H1 (cell line): ENCODE results near the gene ALPL. TPM values are rescaled to one million over a fixed set of nuclear protein-coding genes. Genes with fewer than 3 reads are reported as not detected.

Experiments
- CTCF ChIA-PET: fragments of 300-600 bp; sonication (Branson Sonifier 250); formaldehyde crosslinking; loops from one replicate; lab custom pipeline; 2021; ENCODE audit not compliant: partially characterized antibody; lab: Charles Lee
- POLR2A ChIA-PET: fragments of 300-600 bp; sonication (Branson Sonifier 250); formaldehyde crosslinking; loops from one replicate; lab custom pipeline; 2021; ENCODE audit warnings: inconsistent platforms; ENCODE audit not compliant: partially characterized antibody; lab: Charles Lee
- DNase-seq, 2 experiments: peaks; one replicate each; pipeline versions ENCODE4 v3.0.0 to v3.0.0-alpha.2; 2010 to 2022; ENCODE audit warnings: low spot score in 2 of 2, low read depth in 1 of 2, mixed read lengths in 1 of 2
- FAIRE-seq: peaks from 2 replicates; lab custom pipeline; 2011; peaks lifted over from hg19 to GRCh38; lab: Jason Lieb, UNC
- H2AFZ ChIP-seq: 2 replicates; pipeline ENCODE4 v1.8.1; 2012; ENCODE audit warnings: low read length, inconsistent platforms
- H2AK5ac ChIP-seq: 2 replicates; pipeline ENCODE4 v1.6.1; 2013; ENCODE audit warnings: low read depth, low read length
- H2BK120ac ChIP-seq: replicated peaks from 2 replicates; pipeline ENCODE3; 2013; ENCODE audit warnings: low read depth, low read length, inconsistent platforms
- H2BK12ac ChIP-seq: 2 replicates; pipeline ENCODE4 v1.6.1; 2013; ENCODE audit warnings: low read depth, low read length
- H2BK15ac ChIP-seq: 2 replicates; pipeline ENCODE4 v1.6.1; 2013; ENCODE audit warnings: low read length
- H2BK20ac ChIP-seq: 2 replicates; pipeline ENCODE4 v1.6.1; 2013; ENCODE audit warnings: low read length
- H2BK5ac ChIP-seq: 2 replicates; pipeline ENCODE4 v1.6.1; 2013; ENCODE audit warnings: low read depth, low read length
- H3K14ac ChIP-seq: 2 replicates; pipeline ENCODE4 v1.6.1; 2013; ENCODE audit warnings: inconsistent platforms; ENCODE audit not compliant: insufficient read length
- H3K18ac ChIP-seq: 2 replicates; pipeline ENCODE4 v1.6.1; 2013; ENCODE audit warnings: low read length; ENCODE audit errors: extremely low read depth
- H3K23ac ChIP-seq: 2 replicates; pipeline ENCODE4 v1.6.1; 2013; ENCODE audit warnings: inconsistent platforms; ENCODE audit not compliant: insufficient read length
- H3K23me2 ChIP-seq: 2 replicates; pipeline ENCODE4 v1.6.1; 2013; ENCODE audit warnings: low read depth, low read length
- H3K27ac ChIP-seq: 2 replicates; pipeline ENCODE4 v1.6.1; 2011; ENCODE audit warnings: low read depth, low read length, inconsistent platforms
- H3K27me3 ChIP-seq, 4 experiments: replicated peaks in 1 of 4; 1 replicate in 1 of 4; 2 replicates in 3 of 4; pipeline versions ENCODE4 v1.6.1 to v1.8.1; 2011 to 2013; ENCODE audit warnings: low read length in 3 of 4, mild to moderate bottlenecking in 3 of 4, inconsistent platforms in 2 of 4, mixed read lengths in 2 of 4, moderate library complexity in 1 of 4; ENCODE audit not compliant: control insufficient read depth in 3 of 4, insufficient read depth in 3 of 4; ENCODE audit errors: extremely low read depth in 1 of 4
- H3K36me3 ChIP-seq, 4 experiments: 2 replicates each; pipeline versions ENCODE4 v1.6.1 to v1.8.1; 2011 to 2013; ENCODE audit warnings: mild to moderate bottlenecking in 4 of 4, low read length in 3 of 4, moderate library complexity in 2 of 4, control low read depth in 1 of 4, inconsistent platforms in 1 of 4; ENCODE audit not compliant: insufficient read depth in 4 of 4, control insufficient read depth in 2 of 4
- H3K4ac ChIP-seq: replicated peaks from 2 replicates; pipeline ENCODE3; 2013; ENCODE audit warnings: low read length, low read depth, mixed read lengths, inconsistent platforms; ENCODE audit not compliant: insufficient read length
- H3K4me1 ChIP-seq, 4 experiments: replicated peaks in 1 of 4; 1 replicate in 1 of 4; 2 replicates in 3 of 4; pipeline versions ENCODE4 v1.6.1 to v1.8.1; 2011 to 2013; ENCODE audit warnings: low read length in 3 of 4, inconsistent platforms in 2 of 4, mixed read lengths in 1 of 4; ENCODE audit not compliant: insufficient read depth in 4 of 4, control insufficient read depth in 3 of 4
- H3K4me2 ChIP-seq, 2 experiments: 2 replicates each; pipeline versions ENCODE4 v1.6.1 to v1.8.1; 2011 to 2013; ENCODE audit warnings: low read depth in 2 of 2, low read length in 2 of 2, control low read depth in 1 of 2, inconsistent platforms in 1 of 2, mild to moderate bottlenecking in 1 of 2; ENCODE audit not compliant: insufficient read depth in 1 of 2
- H3K4me3 ChIP-seq, 4 experiments: fragments of 200-600, 300-600 bp in 1 of 4; sonication (generic), shearing (Covaris generic), sonication (Bioruptor Twin) in 1 of 4; 2 replicates each; pipeline versions ENCODE4 v1.5.1 to v1.8.1; 2011 to 2016; ENCODE audit warnings: low read length in 4 of 4, low read depth in 3 of 4, control low read depth in 2 of 4, inconsistent platforms in 2 of 4, mild to moderate bottlenecking in 2 of 4, mixed read lengths in 1 of 4, moderate library complexity in 1 of 4; ENCODE audit not compliant: insufficient read depth in 2 of 4; ENCODE audit errors: extremely low read depth in 1 of 4
- H3K56ac ChIP-seq: replicated peaks from 2 replicates; pipeline ENCODE3; 2013; ENCODE audit warnings: low read depth, mild to moderate bottlenecking, mixed read lengths, low read length, inconsistent platforms; ENCODE audit not compliant: insufficient read length
- H3K79me1 ChIP-seq: 2 replicates; pipeline ENCODE4 v1.6.1; 2013; ENCODE audit warnings: low read depth, low read length, control low read depth
- H3K79me2 ChIP-seq, 2 experiments: 2 replicates each; pipeline versions ENCODE4 v1.6.1 to v1.8.1; 2012 to 2013; ENCODE audit warnings: low read length in 2 of 2, mild to moderate bottlenecking in 2 of 2, inconsistent platforms in 1 of 2; ENCODE audit not compliant: insufficient read depth in 2 of 2, control insufficient read depth in 1 of 2
- H3K9ac ChIP-seq, 4 experiments: replicated peaks in 1 of 4; 1 replicate in 1 of 4; 2 replicates in 3 of 4; pipeline versions ENCODE4 v1.6.1 to v1.8.1; 2011 to 2013; ENCODE audit warnings: low read depth in 3 of 4, low read length in 3 of 4, control low read depth in 2 of 4, mild to moderate bottlenecking in 2 of 4, moderate library complexity in 2 of 4, inconsistent platforms in 1 of 4; ENCODE audit errors: extremely low read depth in 1 of 4
- H3K9me3 ChIP-seq, 2 experiments: 2 replicates each; pipeline versions ENCODE4 v1.6.1 to v1.8.1; 2012 to 2013; ENCODE audit warnings: mild to moderate bottlenecking in 2 of 2, moderate library complexity in 2 of 2, control low read depth in 1 of 2, inconsistent platforms in 1 of 2, low read depth in 1 of 2, low read length in 1 of 2, mixed read lengths in 1 of 2; ENCODE audit not compliant: insufficient read depth in 2 of 2
- H4K20me1 ChIP-seq, 2 experiments: replicated peaks in 1 of 2; 2 replicates each; pipeline versions ENCODE3 to v1.8.1; 2011 to 2013; ENCODE audit warnings: inconsistent platforms in 2 of 2, low read length in 2 of 2, mild to moderate bottlenecking in 1 of 2; ENCODE audit not compliant: insufficient read depth in 2 of 2, control insufficient read depth in 1 of 2
- H4K5ac ChIP-seq: 2 replicates; pipeline ENCODE4 v1.6.1; 2013; ENCODE audit warnings: low read length, low read depth, mixed read lengths, inconsistent platforms; ENCODE audit not compliant: insufficient read length
- H4K8ac ChIP-seq: 2 replicates; pipeline ENCODE4 v1.8.0; 2013; ENCODE audit warnings: mild to moderate bottlenecking, moderate library complexity, low read length, inconsistent platforms; ENCODE audit not compliant: insufficient read depth; ENCODE audit errors: extremely low read depth
- H4K91ac ChIP-seq: replicated peaks from 2 replicates; pipeline ENCODE3; 2013; ENCODE audit warnings: low read length, mixed read lengths, inconsistent platforms; ENCODE audit not compliant: insufficient read length
- CBX5 ChIP-seq: fragments of 300-800, 300-1000 bp; sonication (generic); IDR thresholded peaks from 2 replicates; pipeline ENCODE4 v1.7.1; 2016; ENCODE audit warnings: antibody characterized with exemption, low read length, low read depth
- KDM1A ChIP-seq: fragments of 200-600, 300-600 bp; sonication (generic); IDR thresholded peaks from 2 replicates; pipeline ENCODE4 v1.7.1; 2016; ENCODE audit warnings: mild to moderate bottlenecking, low read length, borderline replicate concordance
- WGBS, 2 experiments: shearing (Covaris generic) in 1 of 2; methylation state at CpG; one replicate each; pipeline versions ENCODE4 v1.1.6 to v1.1.7; 2013 to 2015; ENCODE audit warnings: low lambda C conversion rate in 2 of 2, mixed read lengths in 2 of 2, inconsistent platforms in 1 of 2, low coverage in 1 of 2, missing lambda C conversion rate in 1 of 2; ENCODE audit not compliant: insufficient replicate concordance in 2 of 2, insufficient coverage in 1 of 2, insufficient read length in 1 of 2; ENCODE audit errors: extremely low coverage in 1 of 2, missing lambda C conversion rate in 1 of 2; 5-methylcytosine and 5-hydroxymethylcytosine counted together
- polyA plus RNA-seq, 7 experiments: library from polyadenylated mRNA; depleted of rRNA in 3 of 7; stranded (reverse) in 5 of 7; unstranded in 2 of 7; fragments of >200 nt in 5 of 7; fragments of 200-250 nt in 2 of 7; gene quantifications; 1 replicate in 5 of 7; 2 replicates in 1 of 7; 4 replicates in 1 of 7; pipeline versions ENCODE4 v1.2.1 to v1.2.3, GENCODE V29; 2011 to 2013; ENCODE audit warnings: missing spikeins in 2 of 7, mixed read lengths in 2 of 7
- total RNA-seq: library from RNA; stranded (reverse); fragmentation: NEBNext Ultra II Directional; extraction: Animal tissue kit (Norgen Biotek cat#: 25700); gene quantifications from 2 replicates; pipeline ENCODE4 v1.2.1, GENCODE V29; 2021

ALPL gene
- total and polyA plus RNA-seq, 2 of the 8 experiments (the other 6 are each of a cell fraction or from before 2014, with no cell fraction given), result 175 to 362 TPM

DNA sequence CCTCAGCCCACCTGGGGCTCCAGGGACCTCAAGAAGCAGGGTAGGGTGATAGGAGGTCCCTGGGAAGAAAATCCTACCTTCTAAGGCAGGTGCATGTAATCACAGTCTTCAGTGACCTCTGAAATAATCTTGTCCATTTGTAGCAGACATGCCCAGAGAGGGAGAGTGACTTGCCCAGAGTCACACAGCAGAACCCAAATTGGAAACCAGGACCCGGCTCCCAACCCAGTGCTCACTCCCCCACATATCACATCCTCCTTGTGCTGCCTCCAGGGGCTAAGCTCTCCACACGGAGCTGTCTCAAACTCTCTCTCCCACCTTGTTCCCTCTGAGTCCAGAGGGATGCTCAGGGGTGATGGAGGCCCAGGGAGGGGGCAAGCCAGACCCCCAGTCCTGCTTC is 87.4 kb downstream of the ALPL start:
- Histone ChIP-seq H3K9me3 (no peaks in the 10 kb centered on the region), H2BK5ac (no peak overlapping the region), H3K56ac (no peak overlapping the region), H2BK20ac (no peak overlapping the region), H3K9ac (no peak overlapping the region), H3K27me3 (0 out of 7 replicates have a peak, but pooled peaks cover 0 to 2% (median 0%) of the 10 kb centered on the region in 4 experiments), H4K5ac (no peak overlapping the region), H3K4me3 (no peak overlapping the region), H3K79me2 (no peaks in the 10 kb centered on the region), H3K4me1 (peaks cover 0 to 3% (median under 1%) of the 10 kb centered on the region in 4 experiments; a peak in 2 of 7 replicates), H3K4ac (no peak overlapping the region), H3K4me2 (no peak overlapping the region), H3K27ac (no peak overlapping the region), H2BK12ac (no peak overlapping the region), H3K23ac (no peak overlapping the region), H2AFZ (no peak overlapping the region), H4K8ac (no peak overlapping the region), H3K18ac (no peak overlapping the region), H2BK120ac (no peak overlapping the region), H3K36me3 (no peaks in the 10 kb centered on the region), H4K20me1 (peaks cover 0 to 1% of the 10 kb centered on the region in 2 experiments), H3K79me1 (no peaks in the 10 kb centered on the region), H3K23me2 (no peaks in the 10 kb centered on the region), H2BK15ac (no peak overlapping the region), H4K91ac (no peak overlapping the region), H3K14ac (no peak overlapping the region), H2AK5ac (no peak overlapping the region)
- ChIA-PET POLR2A (interaction anchor here (0.9 kb wide), 1 partner anchor 86 kb away, joined by 3 read pairs; no protein-coding TSS in a partner anchor), CTCF (interaction anchor here (1.0 to 6.7 kb wide), 21 partner anchors 10 to 426 kb away, joined by 3 to 63 read pairs (median 5); partner anchors contain the start of gene ALPL)
- DNase-seq, result no peak
- WGBS, 2 experiments, result 70% methylated on average over 2 of the region's 2 CpGs; no CpG with 5 or more reads in 1 of the 2 experiments
- FAIRE-seq, result no peak
- TF ChIP-seq CBX5, result no peak
- peak; percentile 46; the same call in 1 of the 2 replicates for TF ChIP-seq KDM1A
